ENCODE data around the gene CFAP99.
A peak's percentile ranks its signal among the peaks of the same experiment; 100 is the strongest.
"Not testable (repeated sequence)": the region's sequence is repeated elsewhere in the genome, so short reads cannot be mapped to it uniquely, and the experiment has no call there.

Gene CFAP99

DNA sequence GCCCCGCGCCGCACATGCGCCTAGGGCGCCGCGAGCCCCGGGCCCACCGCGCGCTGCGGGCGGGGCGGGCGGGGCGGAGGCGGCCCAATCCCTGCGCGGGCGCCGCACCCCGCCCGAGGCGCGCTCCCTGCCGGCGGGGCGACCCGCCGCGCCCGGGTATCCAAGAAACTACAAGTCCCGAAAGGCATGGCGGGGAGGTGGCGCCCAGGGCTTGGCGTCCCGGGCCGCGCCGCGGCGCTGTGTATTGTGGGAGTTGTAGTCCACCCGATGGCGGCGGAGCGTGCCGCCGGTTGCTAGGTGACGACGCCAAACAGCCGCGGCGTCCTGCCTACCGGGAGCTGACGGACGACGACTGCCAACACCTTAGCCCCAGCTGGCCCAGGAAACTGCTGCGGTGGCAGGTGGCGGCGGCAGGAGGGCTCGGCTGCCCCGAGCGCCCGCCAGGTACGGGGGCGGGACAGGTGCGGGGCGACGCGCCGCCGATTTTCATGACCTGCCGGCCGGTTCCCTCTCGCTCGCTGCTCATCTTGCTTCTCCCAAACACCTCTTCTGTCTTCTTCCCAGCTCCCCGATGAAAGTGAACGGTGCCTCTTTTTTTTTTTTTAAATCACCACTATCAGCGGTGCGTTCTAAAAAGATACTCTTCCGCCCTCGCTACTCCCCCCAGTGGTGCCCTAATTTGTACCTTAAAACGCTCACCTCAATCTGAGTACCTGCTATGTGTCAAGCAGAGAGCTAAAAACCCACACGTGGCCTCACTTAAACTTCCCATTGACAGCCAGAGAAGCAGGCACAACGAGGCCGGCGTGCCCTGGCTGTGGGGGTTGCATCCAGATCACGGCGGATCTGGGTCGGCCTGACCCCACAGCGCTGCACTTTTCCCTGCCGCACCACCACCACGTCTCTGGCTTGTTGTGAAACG, at the start of gene CFAP99:
TSS of gene CFAP99 (plus strand) at position 306 of the 922 bp plus-strand sequence.
- DNase-seq, result peak; percentile 85

DNA sequence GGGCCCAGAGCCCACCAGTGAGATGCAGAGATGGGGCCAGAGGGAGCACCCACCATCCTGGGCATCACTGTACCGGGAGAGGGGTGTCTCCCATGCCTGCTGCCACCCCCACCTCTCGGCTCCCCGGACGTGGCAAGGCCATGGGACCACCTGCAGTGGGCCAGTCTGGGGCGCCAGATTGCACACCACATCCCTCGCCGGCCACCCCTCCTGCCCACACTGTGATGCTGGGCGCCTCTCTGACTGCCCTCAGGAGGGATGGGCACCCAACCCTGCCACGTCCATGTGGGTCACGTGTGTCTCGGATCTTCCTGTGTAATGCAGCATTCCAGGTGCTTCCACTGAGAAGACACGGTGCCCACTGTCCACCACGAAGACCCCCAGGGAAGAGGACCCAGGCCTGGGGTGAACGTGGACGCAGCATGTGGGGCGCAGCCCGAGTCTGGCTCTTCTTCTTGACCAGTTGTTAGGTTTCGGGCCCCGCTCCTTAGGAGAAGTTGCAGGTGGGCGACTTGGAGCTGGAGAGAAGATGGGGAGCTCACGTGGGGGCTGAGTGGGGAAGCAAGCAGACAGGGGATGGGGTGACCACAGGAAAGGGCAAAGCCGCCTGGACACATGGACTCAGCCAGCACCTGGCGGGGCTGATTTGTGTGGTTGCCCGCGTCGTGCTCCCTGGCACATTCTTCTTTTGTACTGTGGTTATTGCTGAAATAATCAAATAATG, 48.0 kb upstream of the CFAP99 start:
- no peak for DNase-seq

DNA sequence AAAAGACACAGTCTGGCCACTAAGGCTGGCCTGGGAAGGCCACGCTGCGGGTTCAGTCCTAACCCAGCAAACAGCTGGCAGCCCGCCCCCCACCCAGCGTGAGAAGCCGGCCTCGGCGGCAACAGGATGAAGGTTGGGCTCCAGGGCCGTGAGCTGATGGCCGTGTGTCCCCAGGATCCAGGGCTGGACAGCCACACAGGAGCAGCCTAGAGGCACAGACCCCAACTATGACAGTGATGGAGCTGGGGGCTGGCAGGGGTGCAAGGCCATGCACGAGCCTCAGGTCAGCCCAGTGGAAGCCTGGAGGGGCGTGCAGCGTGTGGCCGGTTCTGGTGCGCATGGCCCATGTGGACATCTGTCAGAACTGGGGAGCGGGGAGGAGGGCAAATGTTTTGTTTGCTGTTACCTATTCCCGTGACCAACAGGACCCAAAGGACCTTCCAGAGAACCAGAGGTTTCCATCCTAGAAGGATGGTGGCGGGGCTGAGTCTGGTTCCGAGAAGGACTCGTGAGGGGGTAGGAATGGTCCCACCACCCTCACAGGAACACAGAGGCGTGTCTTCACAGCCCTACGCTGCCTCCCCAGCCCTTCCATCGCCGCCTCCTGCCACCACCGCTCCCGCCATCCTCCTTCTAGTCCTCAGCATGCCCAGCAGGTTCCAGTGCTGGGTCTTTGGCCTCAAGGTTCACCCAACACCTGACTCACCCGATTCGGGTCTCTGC, 46.8 kb upstream of the CFAP99 start:
- DNase-seq, result no peak

DNA sequence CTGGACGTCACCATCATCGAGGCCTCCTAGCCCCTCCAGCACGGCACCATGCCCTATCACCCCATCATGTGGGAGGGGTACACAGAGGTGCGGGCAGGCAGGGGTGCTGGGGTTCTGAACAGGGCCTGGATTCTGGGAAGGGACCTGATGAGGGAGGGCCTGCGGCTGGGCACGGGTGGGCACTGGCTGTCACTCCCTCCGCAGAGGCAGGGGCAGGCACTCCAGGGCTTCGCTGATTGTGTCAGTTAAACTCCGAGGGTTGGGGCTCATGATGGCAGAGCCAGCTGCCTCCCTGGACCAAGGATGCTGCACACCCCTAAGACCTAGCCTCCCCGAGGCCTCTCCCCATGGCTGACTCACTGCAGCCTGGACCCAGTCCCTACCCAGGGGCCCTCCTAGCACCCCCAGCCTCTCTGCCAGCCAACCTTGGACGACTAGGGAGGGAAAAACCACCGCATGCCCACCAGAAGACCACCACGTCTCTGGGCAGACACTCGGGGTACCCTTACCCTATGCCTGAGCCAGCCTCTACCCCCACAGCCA, 46.2 kb upstream of the CFAP99 start:
- no peak for DNase-seq

DNA sequence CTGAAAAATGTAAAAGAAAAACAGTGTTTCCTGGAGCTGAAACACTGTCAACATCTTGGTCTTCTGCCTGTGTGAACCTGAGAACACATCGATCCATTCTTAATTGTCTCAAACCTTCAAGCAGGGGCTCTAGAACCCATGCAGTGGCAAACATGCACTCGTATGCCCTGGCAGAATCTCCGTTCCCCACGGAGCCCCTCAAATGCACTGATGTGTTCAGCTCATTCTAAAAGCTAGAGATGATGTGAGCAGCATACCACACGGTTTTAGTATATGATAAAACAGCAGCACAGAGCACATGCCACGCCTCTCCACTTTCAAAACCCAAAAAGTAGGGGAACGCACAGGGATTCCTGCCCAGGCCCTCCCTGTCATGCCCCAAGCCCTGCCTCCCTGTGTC, 45.2 kb upstream of the CFAP99 start:
- DNase-seq, result no peak

DNA sequence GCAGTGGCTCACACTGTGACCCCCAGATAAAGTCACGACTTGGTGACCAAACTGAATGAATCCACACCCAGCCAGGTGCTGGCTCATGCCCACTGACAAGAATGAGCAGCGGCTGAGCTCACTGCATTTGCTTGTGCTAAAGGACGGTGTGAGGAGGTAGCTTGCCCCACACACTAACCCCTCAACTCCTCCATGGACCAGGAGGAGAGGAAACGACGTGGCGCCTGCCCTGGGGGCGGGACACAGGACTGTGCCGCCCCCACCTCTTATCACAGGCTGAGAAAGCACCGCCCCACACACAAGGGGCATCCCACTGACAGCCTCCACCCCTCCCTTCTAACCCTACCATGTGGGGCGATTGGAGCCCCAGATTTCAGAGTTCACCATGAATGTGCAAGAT, 43.3 kb upstream of the CFAP99 start:
- DNase-seq, result no peak

DNA sequence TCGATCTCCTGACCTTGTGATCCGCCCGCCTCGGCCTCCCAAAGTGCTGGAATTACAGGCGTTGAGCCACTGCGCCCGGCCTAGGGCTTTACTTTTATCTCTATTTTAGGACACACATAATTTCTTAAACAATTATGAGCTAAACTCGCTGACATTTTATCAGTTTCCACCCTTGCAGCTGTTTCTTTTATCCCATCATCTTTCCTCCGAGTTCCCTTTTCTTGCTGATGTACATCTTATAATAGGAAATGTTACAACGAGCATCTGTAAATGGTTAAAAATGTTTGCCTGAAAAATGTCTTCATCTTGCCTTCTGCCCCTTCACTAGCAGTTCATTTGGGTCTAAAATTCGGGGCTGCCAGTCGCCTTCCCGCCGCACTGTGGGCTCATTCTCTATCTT, 41.5 kb upstream of the CFAP99 start:
- no peak for DNase-seq

DNA sequence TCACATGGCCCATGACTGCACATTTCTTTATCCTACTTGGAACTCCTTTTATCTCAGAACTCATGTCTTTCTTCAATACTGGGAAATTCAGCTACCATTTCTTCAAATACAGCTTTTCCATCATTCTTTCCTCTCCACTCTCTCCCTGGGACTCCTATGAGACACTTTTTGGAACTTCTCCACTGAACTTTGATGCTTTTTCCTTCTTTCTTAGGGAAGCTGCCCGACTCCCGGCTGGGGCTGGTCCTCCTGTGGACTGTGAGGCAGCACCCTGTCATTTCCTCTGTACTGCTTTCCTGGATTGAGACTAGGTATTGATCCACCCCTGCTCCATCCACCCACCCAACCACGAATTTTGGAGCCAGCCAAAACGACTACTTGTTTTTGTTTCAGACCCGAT, 40.4 kb upstream of the CFAP99 start:
- DNase-seq, result no peak

DNA sequence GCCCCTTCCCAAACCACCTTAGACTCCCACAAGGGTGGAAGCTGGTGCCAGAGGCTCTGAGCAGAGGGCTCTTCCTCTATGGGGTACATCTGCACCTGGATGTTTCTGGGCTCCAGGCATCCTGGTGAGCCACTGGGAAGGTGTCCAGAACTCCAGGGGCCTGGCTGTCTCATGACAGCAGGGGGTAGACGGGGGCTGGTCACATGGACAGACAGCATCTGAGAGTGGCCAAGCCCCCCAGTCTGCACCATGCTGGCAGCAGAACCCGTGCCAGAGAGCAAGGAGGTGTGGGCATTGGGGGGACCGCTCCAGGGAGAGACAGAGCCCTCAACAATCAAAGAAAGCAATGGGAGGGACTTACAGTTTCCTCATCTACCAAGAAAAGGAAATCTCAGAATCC, 39.9 kb upstream of the CFAP99 start:
- DNase-seq, result no peak

DNA sequence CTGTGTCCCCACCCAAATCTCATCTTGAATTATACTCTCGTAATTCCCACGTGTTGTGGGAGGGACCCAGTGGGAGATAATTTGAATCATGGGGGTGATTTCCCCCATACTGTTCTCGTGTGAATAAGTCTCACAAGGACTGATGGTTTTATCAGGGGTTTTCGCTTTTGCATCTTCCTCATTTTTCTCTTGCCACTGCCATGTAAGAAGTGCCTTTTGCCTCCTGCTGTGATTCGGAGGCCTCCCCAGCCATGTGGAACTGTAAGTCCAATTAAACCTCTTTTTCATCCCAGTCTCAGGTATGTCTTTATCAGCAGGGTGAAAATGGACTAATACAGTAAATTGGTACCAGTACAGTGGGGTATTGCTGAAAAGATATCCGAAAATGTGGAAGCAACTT, 38.2 kb upstream of the CFAP99 start:
- not testable (repeated sequence) for DNase-seq

DNA sequence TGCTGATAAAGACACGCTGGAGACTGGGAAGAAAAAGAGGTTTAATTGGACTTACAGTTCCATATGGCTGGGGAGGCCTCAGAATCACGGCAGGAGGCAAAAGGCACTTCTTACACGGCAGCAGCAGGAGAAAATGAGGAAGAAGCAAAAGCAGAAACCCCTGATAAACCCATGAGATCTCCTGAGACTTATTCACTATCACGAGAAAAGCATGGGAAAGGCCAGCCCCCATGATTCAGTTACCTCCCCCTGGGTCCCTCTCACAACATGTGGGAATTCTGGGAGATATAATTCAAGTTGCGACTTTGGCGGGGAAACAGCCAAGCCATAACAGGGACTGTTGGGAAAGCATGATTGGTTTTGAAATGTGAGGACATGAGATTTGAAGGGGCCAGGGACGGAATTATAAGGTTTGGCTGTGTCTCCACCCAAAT, 36.0 kb upstream of the CFAP99 start:
- not testable (repeated sequence) for DNase-seq

DNA sequence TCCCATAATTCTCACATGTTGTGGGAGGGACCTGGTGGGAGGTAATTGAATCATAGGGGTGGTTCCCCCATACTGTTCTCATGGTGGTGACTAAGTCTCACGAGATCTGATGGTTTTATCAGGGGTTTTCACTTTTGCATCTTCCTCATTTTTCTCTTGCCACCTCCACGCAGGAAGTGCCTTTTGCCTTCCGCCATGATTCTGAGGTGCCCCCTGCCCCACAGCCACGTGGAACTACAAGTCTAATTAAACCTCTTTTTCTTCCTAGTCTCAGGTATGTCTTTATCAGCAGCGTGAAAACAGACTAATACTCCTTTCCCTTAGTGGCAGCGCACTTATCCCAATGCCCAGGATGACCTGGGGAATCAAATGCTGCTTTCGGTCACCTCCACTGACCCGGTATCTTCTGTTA, 35.5 kb upstream of the CFAP99 start:
- DNase-seq, result not testable (repeated sequence)

DNA sequence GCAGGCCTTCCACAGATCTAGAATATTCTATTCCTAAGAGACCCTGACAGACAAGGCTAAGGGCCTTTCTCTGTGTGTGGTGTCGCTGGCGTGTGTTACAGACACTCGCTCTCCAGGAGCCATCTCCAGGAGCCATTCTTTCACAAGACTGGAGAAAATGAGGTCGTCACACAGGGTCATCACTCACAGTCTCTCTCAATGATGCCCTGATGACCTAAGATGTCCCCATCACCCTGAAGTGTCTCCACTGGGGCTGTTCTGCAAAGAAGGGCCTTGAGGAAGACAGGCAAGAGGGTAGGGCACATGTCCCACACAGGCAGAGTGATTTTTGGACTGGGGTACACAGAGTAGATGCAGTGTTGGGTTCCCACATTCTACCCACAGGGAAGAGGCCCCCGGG, 35.0 kb upstream of the CFAP99 start:
- DNase-seq, result no peak

DNA sequence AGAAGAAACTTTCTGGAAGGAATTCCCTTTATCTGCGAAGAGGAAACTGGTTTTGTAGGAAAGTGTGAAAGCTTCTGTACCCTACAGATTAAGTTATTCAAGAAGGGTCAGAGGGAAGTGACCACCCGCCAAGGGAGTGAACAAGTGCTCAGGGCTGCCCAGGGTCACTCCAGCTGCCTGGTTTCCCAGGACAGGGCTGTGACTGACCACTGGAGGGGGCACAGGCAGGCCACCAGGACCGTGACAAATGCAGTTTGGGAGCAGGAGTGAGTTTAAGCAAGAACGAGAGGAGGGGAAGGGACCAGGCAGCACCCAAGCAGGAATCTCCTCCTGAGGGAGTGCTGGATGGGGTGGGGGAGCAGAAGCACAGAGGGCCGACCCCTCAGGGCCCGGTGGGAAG, 34.5 kb upstream of the CFAP99 start:
- no peak for DNase-seq

DNA sequence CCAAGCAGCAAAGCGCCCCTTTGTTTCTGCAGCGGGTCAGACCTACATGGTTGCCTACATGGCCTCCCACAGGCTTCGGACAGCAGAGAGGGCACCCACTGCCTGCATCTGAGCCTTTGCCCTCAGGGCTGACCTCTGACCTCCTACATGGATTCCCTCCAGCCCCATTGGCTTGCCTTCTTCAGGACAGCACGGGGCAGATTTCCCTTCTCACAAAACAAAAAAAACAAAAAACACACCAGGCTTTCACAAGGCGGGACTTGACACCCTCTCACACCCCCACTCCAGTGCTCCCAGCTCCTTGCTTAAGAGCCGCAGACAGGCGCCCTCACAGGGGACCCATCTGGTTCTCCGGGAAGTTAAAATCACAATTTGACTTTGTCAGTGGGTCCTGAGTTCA, 33.2 kb upstream of the CFAP99 start:
- DNase-seq, result no peak

DNA sequence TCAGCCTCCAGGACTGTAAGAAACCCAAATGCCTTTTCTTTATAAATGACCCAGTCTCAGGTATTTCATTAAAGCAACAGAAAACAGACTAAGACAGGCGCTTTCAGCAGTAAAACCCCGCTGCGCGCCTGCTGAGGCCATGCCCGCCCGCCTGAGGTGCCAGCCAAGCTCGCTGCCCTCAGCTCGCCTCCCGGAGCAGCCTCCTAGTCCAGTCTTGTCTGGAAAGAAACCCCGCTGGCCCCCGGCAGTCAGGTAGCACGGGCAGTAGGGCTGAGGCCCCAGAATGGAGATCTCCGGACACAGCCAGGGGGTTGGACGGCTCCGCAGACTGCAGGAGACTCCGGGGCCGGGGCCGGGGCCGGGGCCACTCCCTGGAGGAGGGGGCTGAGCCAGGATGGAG, 32.0 kb upstream of the CFAP99 start:
- DNase-seq, result no peak

DNA sequence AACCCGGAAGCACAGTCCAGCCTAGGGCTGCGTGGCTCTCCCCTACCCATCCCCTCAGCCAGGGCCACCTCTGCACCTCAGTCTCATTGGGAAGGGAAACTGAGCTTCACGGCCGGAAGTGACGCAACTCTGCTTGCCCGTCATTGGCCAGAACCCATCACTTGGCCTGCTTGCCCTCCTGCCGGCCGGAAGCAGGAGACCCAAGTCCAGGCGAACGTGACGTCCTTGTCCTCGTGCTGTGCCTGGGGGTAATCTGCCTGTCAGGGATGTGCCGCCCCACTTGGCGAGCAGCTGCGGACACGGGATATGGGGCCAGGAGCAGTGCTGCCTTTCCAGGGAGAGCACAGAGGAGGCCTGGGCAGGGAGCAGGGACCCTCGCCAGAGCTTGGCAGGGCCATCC, 31.5 kb upstream of the CFAP99 start:
- no peak for DNase-seq

DNA sequence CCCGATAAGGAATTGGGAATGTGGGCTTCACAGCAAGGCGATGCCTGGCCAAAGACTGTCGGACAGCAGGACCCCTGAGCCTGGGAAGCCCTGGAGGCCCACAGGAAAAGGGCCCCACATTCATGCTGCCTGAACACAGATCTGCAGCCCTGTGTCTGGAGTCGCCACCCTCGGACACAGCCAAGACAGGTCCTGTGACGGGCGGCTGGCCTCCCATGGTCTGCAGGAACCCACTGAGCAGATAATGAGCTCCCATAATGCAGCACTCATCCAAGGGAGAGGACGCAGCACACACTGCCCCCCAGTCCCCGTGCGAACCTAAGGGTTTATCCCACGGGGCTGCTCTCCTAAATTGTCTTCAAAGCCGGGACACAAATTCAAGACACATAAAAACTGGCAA, 30.9 kb upstream of the CFAP99 start:
- no peak for DNase-seq

DNA sequence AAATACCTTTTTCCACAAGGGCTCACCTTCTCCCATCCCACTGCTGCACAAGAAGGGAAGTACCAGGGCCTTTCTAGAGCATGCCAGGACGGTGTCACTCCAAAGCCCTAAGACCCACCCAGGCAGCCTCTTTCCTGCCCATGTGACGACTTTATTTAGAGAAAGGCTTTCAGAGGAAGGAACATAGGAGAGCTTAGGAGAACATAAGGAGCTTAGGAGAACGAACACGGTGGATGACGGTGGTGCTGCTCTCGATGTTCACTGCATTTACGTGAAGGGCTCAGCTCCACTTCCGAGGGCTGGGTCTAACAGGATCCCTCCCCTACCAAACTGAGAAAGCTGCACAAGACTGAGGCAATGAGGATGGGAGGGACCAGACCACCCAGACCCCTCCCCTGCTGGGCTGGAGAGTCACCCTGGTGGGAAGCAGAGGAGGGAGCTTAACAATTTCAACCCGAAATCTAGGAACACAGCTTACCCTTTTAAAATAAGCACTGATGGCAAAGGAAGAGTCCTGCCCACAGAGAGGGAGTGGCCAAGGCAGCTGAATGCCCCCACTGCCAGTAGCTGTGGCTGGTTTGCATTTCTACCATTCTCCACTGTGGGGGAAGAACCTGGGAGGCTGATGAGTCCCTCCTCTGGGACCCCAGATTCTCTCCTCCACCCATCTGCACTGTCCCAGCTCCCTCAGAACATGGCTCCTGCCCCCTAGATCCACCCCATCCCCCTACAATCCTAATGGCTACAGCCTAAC, 30.1 kb upstream of the CFAP99 start:
- no peak for DNase-seq

DNA sequence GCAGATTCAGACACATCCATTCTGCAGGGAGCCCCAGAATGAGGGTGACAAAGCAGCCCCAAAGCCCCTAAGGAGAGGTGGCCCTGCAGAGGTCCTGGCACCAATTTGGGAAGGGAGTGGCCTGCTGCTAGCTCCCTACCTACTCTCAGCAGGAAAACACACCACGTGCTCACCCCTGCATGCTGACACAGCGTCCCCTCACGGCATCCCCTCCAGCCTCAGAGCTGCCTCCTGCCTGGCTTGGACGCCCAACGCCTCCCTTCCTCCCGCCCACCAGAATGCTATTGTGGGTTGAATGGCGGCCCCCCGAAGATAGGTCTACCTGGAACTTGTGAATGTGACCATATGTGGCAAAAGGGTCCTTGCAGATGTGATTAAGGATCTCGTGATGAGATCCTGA, 29.1 kb upstream of the CFAP99 start:
- DNase-seq, result no peak

DNA sequence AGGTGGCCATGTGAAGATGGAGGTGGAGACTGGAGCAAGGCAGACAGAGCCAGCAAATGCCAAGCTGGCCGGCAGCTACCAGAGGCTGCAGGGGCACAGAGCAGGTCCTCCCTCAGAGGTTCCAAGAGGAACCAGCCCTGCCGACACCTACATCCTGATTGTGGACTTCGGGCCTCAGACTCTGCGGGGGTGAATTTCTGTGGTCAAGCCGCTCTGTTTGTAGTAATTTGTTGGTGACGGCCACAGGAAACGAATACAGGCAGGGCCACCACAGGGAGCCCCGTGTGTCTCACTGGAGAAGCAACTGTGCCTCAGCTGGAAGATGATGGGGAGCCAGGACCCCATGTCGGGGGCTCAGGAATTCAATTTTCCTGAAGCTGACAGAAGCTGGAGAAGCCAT, 28.6 kb upstream of the CFAP99 start:
- no peak for DNase-seq

DNA sequence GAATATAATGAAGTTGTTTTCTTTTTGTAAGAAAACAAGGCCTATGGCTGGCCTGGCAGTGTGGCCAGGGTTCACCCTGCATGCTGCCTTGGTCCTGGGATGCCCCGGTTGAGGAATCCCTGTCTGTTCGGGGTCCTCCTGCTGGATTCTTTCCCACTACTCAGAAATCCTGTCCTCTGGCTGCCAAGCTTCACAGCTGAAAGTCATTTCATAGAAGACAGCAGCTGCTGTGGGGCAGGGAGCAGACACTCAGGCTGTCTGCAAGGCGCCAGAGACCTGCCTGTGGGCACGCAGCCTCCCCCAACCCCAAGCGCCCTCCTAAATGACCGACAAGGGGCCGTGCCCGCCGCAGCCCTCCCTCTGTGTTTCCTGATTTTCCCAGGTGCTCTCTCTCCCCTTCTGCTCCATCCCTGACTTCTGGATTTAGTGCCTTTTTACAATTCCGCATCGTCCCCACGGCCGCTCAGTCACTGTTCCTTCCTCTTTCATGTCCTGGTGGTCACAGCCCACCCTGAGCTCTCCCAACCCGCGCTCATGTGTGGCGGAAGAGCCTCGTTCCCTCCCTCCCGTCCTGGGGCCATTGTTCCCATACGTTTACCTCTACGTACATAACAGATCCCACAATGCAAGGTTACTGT, 27.9 kb upstream of the CFAP99 start:
- DNase-seq, result peak; percentile 41

All from NCI-H1694 treated with DMSO at 0.1 percent for 48 hours (cell line).